ENCODE data around the gene ACTR10.

DNA sequence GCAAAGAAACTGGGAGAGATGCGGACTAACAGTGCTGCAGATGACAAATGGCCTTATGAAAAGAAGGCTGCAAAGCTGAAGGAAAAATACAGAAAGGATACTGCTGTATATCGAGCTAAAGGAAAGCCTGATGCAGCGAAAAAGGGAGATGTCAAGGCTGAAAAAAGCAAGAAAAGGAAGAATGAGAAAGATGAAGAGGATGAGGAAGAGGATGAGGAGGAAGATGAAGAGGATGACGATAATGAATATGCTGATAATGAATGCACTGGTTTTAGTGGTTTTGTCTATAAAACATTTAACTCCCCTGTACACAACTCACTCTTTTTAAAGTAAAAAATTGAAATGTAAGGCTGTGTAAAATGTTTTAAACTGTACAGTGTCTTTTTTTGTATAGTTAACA is 85.2 kb downstream of the ACTR10 start:
- TF ChIP-seq, protein P1, sequence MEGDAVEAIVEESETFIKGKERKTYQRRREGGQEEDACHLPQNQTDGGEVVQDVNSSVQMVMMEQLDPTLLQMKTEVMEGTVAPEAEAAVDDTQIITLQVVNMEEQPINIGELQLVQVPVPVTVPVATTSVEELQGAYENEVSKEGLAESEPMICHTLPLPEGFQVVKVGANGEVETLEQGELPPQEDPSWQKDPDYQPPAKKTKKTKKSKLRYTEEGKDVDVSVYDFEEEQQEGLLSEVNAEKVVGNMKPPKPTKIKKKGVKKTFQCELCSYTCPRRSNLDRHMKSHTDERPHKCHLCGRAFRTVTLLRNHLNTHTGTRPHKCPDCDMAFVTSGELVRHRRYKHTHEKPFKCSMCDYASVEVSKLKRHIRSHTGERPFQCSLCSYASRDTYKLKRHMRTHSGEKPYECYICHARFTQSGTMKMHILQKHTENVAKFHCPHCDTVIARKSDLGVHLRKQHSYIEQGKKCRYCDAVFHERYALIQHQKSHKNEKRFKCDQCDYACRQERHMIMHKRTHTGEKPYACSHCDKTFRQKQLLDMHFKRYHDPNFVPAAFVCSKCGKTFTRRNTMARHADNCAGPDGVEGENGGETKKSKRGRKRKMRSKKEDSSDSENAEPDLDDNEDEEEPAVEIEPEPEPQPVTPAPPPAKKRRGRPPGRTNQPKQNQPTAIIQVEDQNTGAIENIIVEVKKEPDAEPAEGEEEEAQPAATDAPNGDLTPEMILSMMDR (IDR thresholded peaks at IDR 0.05; ENCODE audit: low read depth, low read length): no peak
- no peak for TF ChIP-seq POLR2A (IDR thresholded peaks at IDR 0.05; ENCODE audit: extremely low read depth, insufficient read length)
